ENCODE data around the gene BAAT.

BAAT gene

GRCh38 chr9:101325053-101325452, 59.8 kb downstream of the BAAT start:
- H3K4me3 ChIP-seq (ENCODE audit: low read depth, low read length) = no peak overlapping the region
- TF ChIP-seq, protein P1, sequence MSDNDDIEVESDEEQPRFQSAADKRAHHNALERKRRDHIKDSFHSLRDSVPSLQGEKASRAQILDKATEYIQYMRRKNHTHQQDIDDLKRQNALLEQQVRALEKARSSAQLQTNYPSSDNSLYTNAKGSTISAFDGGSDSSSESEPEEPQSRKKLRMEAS (IDR thresholded peaks at IDR 0.05; ENCODE audit: low read depth, low read length) = no peak
- TF ChIP-seq POLR2A (IDR thresholded peaks at IDR 0.05; ENCODE audit: extremely low read depth, insufficient read length) (no peak), MYC (IDR thresholded peaks at IDR 0.05; ENCODE audit: low read depth, low read length) (no peak)
- TF ChIP-seq, protein P2, sequence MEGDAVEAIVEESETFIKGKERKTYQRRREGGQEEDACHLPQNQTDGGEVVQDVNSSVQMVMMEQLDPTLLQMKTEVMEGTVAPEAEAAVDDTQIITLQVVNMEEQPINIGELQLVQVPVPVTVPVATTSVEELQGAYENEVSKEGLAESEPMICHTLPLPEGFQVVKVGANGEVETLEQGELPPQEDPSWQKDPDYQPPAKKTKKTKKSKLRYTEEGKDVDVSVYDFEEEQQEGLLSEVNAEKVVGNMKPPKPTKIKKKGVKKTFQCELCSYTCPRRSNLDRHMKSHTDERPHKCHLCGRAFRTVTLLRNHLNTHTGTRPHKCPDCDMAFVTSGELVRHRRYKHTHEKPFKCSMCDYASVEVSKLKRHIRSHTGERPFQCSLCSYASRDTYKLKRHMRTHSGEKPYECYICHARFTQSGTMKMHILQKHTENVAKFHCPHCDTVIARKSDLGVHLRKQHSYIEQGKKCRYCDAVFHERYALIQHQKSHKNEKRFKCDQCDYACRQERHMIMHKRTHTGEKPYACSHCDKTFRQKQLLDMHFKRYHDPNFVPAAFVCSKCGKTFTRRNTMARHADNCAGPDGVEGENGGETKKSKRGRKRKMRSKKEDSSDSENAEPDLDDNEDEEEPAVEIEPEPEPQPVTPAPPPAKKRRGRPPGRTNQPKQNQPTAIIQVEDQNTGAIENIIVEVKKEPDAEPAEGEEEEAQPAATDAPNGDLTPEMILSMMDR (IDR thresholded peaks at IDR 0.05; ENCODE audit: low read depth, low read length) = no peak
- no peak for DNase-seq (ENCODE audit: low read depth)

DNA sequence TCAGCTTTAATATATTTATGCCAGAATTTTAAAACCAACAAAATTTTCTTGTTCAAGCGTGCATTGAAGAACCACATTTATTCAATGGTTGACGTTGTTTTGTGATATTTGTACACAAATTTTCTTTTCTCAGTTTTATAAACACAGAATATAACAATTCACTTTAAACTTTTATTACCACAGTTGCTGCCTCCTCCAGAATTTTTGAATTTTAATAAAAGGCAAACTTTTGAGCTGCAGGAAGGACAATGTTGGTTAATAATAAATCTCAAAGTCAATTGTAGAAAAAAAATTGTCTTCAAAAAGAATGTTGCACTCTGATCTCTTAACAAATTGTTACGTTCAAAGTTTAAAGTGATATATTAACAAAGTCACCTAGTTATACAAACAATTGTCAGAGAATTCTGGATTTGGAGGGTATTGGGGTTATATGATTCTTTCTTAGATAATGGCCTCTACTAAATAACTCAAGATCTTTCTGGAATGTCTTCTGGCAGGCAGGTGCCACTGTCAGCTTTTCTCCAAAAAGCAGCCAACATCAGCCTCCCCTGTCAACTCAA, 60.5 kb downstream of the BAAT start:
- TF ChIP-seq POLR2A (IDR thresholded peaks at IDR 0.05; ENCODE audit: extremely low read depth, insufficient read length) (no peak), MYC (IDR thresholded peaks at IDR 0.05; ENCODE audit: low read depth, low read length) (no peak)
- TF ChIP-seq, protein P2 (IDR thresholded peaks at IDR 0.05; ENCODE audit: low read depth, low read length) = no peak
- TF ChIP-seq, protein P1 (IDR thresholded peaks at IDR 0.05; ENCODE audit: low read depth, low read length) = no peak
- DNase-seq (ENCODE audit: low read depth) = no peak
- no peak overlapping the region for H3K4me3 ChIP-seq (ENCODE audit: low read depth, low read length)

DNA sequence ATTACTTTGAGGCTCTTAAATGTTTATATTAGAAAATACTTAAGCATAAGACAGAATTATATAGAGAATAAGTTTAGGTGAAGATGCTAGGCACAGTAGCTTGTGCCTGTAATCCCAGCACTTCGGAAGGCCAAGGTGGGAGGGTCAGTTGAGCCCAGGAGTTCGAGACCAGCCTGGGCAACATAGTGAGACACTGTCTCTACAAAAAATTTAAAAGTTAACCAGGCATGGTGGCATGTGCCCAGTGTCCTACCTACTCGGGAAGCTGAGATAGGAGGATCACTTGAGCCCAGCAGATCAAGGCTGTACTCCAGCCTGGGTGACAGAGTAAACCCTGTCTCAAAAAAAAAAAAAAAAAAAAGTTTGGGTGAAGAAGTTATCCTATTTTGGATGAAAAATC, 61.7 kb downstream of the BAAT start:
- TF ChIP-seq, protein P1 (IDR thresholded peaks at IDR 0.05; ENCODE audit: low read depth, low read length) = no peak
- TF ChIP-seq, protein P2 (IDR thresholded peaks at IDR 0.05; ENCODE audit: low read depth, low read length) = no peak
- no peak for TF ChIP-seq MYC (IDR thresholded peaks at IDR 0.05; ENCODE audit: low read depth, low read length)
- no peak for TF ChIP-seq POLR2A (IDR thresholded peaks at IDR 0.05; ENCODE audit: extremely low read depth, insufficient read length)
- DNase-seq (ENCODE audit: low read depth) = no peak

GRCh38 chr9:101317735-101318134, 67.1 kb downstream of the BAAT start:
- H3K4me3 ChIP-seq (ENCODE audit: low read depth, low read length) = no peak overlapping the region
- TF ChIP-seq, protein P1 (IDR thresholded peaks at IDR 0.05; ENCODE audit: low read depth, low read length) = no peak
- TF ChIP-seq, protein P2 (IDR thresholded peaks at IDR 0.05; ENCODE audit: low read depth, low read length) = no peak
- TF ChIP-seq POLR2A (IDR thresholded peaks at IDR 0.05; ENCODE audit: extremely low read depth, insufficient read length) (no peak), MYC (IDR thresholded peaks at IDR 0.05; ENCODE audit: low read depth, low read length) (no peak)
- DNase-seq (ENCODE audit: low read depth) = no peak

More for the DNA sequence above, 61.7 kb downstream of the BAAT start:
- no peak overlapping the region for H3K4me3 ChIP-seq (ENCODE audit: low read depth, low read length)

GRCh38 chr9:101315112-101315450, 69.7 kb downstream of the BAAT start:
- H3K4me3 ChIP-seq (ENCODE audit: low read depth, low read length) = no peak overlapping the region
- TF ChIP-seq, protein P1 (IDR thresholded peaks at IDR 0.05; ENCODE audit: low read depth, low read length) = no peak
- TF ChIP-seq POLR2A (IDR thresholded peaks at IDR 0.05; ENCODE audit: extremely low read depth, insufficient read length) = no peak
- TF ChIP-seq, protein P2 (IDR thresholded peaks at IDR 0.05; ENCODE audit: low read depth, low read length) = no peak
- TF ChIP-seq MYC (IDR thresholded peaks at IDR 0.05; ENCODE audit: low read depth, low read length) = no peak
- no peak for DNase-seq (ENCODE audit: low read depth)

Measured in NB4 (cell line).